Measurements from ENCODE around the gene DMD.

DNA sequence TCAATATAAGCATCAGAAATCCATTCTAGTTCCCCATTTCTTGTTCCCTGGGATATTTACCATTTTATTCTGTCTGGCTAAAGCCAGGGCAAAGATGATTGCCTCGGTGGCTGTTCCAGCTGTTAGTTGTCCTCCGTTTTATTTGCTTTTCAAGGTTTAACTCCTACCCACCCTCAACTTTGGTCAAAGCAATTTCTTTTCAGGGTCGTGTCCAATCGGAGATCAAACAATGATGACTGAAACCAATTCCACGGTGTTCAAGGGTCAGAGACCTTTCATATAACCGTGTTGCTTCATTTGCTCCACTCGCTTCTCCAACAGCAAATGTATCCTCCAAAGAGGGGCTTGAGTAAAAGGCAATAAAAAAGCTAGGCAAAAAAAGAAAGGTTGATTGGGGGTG, 1946.0 kb downstream of the DMD start:
- TF ChIP-seq, protein P1, sequence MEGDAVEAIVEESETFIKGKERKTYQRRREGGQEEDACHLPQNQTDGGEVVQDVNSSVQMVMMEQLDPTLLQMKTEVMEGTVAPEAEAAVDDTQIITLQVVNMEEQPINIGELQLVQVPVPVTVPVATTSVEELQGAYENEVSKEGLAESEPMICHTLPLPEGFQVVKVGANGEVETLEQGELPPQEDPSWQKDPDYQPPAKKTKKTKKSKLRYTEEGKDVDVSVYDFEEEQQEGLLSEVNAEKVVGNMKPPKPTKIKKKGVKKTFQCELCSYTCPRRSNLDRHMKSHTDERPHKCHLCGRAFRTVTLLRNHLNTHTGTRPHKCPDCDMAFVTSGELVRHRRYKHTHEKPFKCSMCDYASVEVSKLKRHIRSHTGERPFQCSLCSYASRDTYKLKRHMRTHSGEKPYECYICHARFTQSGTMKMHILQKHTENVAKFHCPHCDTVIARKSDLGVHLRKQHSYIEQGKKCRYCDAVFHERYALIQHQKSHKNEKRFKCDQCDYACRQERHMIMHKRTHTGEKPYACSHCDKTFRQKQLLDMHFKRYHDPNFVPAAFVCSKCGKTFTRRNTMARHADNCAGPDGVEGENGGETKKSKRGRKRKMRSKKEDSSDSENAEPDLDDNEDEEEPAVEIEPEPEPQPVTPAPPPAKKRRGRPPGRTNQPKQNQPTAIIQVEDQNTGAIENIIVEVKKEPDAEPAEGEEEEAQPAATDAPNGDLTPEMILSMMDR (IDR thresholded peaks at IDR 0.05; ENCODE audit: insufficient read depth, low read depth, low read length): no peak
- TF ChIP-seq EZH2 (IDR thresholded peaks at IDR 0.05; ENCODE audit: insufficient read depth, low read length): no peak

Data from astrocyte (in vitro differentiated cells and primary cell).